GM18858 (cell line): ENCODE results near the gene SPINDOC.
"Not testable (repeated sequence)": the region's sequence is repeated elsewhere in the genome, so short reads cannot be mapped to it uniquely, and the experiment has no call there.

Source experiments
- ATAC-seq: cut with Tn5 transposase; IDR thresholded peaks from one replicate; pipeline ENCODE4 v1.9.1; 2021; ENCODE audit not compliant: unreplicated experiment

SPINDOC gene

DNA sequence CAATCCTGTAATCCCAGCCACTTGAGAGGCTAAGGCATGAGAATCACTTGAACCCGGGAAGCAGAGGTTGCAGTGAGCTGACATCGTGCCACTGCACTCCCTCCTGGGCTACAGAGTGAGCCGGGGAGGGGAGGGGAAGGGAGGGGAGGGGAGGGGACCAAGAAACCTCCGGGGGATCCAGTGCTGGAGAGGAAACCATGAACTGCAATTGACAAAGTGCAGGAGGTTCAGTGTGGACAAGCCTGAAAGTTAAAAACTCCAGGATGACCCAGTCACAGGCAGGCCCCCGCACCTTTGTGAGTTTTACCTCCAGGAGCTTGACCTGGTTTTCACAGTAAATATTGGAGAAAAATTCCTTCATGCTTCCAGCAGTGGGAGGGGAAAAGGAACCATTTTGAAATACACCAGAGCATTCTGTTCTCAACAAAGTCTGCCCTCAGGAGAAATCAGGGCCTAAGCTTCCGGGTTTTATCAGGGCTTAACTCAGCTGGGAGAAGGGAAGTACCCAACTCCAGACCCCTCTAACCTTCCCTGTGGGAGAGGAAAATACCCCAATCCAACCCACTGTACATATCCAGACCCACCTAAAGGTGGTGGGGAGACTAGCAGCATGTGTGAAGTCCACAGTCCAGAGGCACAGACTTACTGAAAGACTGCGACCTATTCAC lies 29.2 kb upstream of the SPINDOC start:
- no peak for ATAC-seq

- ATAC-seq, result no peak
These were observed 27.4 kb upstream of the SPINDOC start for GRCh38 chr11:63785823-63786222.

- no peak for ATAC-seq
These were observed 21.6 kb upstream of the SPINDOC start for GRCh38 chr11:63791495-63792167.

DNA sequence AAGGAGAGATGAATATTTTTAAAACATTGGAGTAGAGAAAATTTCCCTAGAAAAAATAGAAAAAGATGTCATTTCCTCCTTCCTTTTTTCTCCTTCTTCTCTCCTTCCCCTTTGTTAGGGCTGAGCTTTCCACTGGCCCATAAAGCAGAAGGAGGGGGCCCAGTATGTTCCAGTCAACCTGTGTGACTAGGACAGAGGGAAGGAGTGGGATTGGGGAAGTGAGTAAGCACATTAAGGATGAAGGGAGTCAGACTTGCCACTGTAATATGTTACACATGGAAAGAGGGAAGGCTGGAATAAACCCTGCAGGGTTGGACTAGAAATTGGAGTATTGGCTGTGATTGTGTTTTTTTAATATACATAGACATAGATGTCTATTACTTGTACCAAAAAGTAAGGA lies 20.1 kb upstream of the SPINDOC start:
- no peak for ATAC-seq

DNA sequence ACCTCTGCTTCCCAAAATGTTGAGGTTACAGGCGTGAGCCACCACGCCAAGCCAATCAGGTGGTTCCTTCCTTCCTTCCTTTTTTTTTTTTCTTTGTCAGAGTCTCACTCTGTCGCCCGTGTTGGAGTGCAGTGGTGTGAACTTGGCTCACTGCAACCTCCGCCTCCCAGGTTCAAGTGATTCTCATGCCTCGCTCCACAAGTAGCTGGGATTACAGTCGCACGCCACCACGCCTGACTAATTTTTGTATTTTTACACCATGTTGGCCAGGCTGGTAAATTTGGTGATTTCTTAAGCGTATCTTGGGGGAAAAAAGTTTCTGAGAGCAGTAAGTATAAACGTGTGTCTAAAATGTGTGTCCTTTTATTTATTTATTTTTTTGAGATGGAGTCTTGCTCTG lies 18.2 kb upstream of the SPINDOC start:
- ATAC-seq, result no peak

- ATAC-seq, result no peak
These were observed 12.3 kb upstream of the SPINDOC start for GRCh38 chr11:63800921-63801320.

- ATAC-seq, result no peak
These were observed 10.4 kb upstream of the SPINDOC start for GRCh38 chr11:63802637-63803414.

GRCh38 chr11:63804259-63804658 lies 9.0 kb upstream of the SPINDOC start:
- no peak for ATAC-seq

DNA sequence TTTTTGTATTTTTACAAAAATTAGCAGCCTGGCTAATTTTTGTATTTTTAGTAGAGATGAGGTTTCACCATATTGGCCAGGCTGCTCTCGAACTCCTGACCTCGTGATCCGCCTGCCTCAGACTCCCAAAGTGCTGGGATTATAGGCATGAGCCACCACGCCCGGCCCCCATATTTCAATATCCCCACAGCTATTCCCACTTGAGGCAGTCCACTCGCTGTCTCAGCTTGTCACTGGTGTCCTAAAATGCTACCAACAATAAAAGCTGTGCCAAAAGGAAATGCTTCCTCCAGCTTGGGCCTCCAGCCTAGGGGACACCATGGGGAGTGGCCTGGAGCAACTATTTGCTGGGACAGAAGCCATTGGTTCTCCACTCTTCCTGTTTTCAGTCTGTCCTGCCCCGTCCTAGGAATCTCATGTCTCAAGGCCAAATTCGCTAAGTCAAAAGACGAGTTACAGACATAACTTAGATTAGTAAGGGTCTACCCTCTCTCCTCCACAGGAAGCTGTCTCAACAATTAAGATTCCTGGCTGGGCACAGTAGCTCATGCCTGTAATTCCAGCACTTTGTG lies 7.3 kb upstream of the SPINDOC start:
- no peak for ATAC-seq

DNA sequence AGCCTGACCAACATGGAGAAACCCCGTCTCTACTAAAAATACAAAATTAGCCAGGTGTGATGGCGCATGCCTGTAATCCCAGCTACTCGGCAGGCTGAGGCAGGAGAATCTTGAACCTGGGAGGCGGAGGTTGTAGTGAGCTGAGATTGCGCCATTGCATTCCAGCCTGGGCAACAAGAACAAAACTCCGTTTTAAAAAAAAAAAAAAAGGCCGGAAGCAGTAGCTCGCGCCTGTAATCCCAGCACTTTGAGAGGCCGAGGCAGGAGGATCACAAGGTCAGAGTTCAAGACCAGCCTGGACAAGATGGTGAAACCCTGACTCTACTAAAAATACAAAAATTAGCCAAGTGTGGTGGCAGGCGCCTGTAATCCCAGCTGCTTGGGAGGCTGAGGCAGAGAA lies 2.9 kb upstream of the SPINDOC start:
- not testable (repeated sequence) for ATAC-seq

- no peak for ATAC-seq
These were observed 1.7 kb upstream of the SPINDOC start for GRCh38 chr11:63811522-63811921.

- no peak for ATAC-seq
These were observed 517 bp downstream of the SPINDOC start for GRCh38 chr11:63813563-63814382.

- no peak for ATAC-seq
These were observed 1.1 kb downstream of the SPINDOC start for GRCh38 chr11:63814383-63814736.

DNA sequence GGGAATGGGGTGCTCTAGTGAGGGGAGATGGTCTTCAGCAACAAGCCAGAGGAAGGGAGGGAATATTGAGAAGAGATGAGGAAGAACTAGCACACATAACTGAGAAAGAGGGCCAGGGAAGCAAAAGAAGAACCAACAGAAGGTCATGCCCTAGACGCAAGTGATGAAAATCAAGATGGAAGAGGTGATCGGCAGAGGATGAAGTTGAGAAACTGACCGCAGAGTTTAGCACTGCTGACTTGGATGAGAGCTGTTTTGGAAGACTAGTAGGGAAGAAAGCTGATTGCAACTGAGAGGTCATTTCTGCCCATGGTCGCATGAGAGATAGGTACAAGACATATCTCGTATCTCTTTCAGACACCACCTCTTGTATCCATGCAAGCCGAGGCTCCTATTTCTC lies 2.9 kb downstream of the SPINDOC start:
- no peak for ATAC-seq

DNA sequence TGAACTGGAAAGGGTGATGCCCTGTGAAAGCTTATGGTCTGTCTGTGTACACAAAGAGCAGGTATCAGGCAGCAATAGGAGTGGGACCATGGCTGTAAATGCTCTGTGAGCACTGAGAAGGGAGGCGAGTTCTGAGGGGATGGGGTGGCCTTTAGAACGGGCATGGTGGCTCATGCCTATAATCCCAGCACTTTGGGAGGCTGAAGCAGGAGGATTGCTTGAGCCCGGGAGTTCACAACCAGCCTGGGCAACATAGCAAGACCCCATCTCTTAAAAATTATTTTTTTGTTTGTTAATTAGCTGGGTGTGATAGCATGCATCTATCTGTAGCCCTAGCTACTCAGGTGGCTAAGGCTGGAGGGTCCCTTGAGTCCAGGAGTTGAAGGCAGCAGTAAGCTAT lies 3.5 kb downstream of the SPINDOC start:
- no peak for ATAC-seq

GRCh38 chr11:63817758-63818498 lies 4.7 kb downstream of the SPINDOC start:
- no peak for ATAC-seq

DNA sequence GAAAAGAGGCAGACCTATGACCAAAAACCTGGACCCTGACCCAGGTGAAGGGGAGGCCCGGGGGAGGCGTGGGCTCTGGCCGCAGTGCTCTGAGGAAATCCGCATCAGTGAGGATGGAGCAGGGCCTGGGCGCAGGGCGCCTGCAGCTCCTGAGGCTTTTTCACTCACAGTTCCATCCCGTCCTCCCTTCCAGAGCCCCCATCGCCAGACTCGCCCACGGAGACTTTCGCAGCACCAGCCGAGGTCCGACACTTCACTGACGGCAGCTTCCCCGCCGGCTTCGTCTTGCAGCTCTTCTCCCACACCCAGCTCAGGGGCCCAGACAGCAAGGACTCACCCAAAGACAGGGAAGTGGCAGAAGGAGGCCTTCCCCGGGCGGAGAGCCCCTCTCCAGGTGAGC lies 5.4 kb downstream of the SPINDOC start:
- ATAC-seq, result no peak

- ATAC-seq, result no peak
These were observed 8.2 kb downstream of the SPINDOC start for GRCh38 chr11:63821411-63821810.

DNA sequence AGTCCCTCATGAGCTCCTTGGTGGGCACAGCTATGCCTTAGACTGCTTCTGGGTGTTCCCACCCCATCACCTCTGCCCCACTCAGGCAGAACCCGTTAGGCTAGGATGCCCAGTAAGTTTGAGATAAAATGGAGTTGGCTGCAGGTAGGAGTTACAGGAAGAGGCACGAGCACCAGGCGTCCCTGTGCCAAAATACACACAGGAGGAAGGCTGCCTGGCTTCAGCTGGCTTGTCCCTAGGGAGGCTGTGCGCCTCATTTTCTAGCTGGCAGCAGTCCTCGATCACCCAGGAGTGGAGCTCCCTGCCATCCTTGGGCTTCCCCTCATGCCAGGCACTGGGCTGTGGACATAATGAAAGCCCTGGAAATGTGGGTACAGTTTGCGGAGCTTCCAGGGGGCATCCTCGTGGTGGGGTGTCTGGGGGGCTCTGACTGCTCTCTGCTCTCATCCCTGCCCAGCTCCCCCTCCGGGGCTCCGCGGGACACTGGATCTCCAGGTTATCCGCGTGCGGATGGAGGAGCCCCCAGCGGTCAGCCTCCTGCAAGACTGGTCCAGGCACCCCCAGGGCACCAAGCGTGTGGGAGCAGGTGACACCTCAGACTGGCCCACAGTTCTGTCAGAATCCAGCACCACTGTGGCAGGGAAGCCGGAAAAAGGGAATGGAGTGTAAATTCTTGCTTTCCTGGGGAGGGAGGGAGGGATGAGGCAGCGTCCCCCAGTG lies 13.4 kb downstream of the SPINDOC start:
- ATAC-seq, result no peak
